GM23338 (cell line): ENCODE results near the gene BACH1. TPM values are rescaled to one million over a fixed set of nuclear protein-coding genes. Genes with fewer than 3 reads are reported as not detected.

ENCODE experiments used
- ATAC-seq: fragments of 200-7000 bp; cut with Tn5 transposase; 3 replicates; pipeline ENCODE4 v1.9.1; 2020
- DNase-seq: peaks from one replicate; pipeline ENCODE4 v3.0.0-alpha.2; 2015; ENCODE audit warnings: low spot score
- H2AFZ ChIP-seq: fragments of 200-600 bp; sonication (generic); 2 replicates; pipeline ENCODE4 v1.8.0; 2016; ENCODE audit warnings: antibody characterized with exemption, mild to moderate bottlenecking, moderate library complexity
- H3F3A ChIP-seq: fragments of 200-600 bp; sonication (generic); replicated peaks from 2 replicates; pipeline ENCODE4 v1.8.0; 2017; ENCODE audit warnings: antibody characterized with exemption, mixed run types, low read depth
- H3K27ac ChIP-seq: fragments of 200-600 bp; sonication (generic); 2 replicates; pipeline ENCODE4 v1.6.1; 2016; ENCODE audit warnings: low read depth
- H3K27me3 ChIP-seq: fragments of 200-600 bp; sonication (generic); 2 replicates; pipeline ENCODE4 v1.8.0; 2016; ENCODE audit warnings: mild to moderate bottlenecking, mixed run types, moderate library complexity; ENCODE audit not compliant: insufficient read depth
- H3K36me3 ChIP-seq: fragments of 200-600 bp; sonication (generic); 2 replicates; pipeline ENCODE4 v1.8.0; 2016; ENCODE audit warnings: mild to moderate bottlenecking; ENCODE audit not compliant: insufficient read depth
- H3K4me1 ChIP-seq: fragments of 200-600 bp; sonication (generic); 2 replicates; pipeline ENCODE4 v1.8.0; 2016; ENCODE audit warnings: mild to moderate bottlenecking, moderate library complexity; ENCODE audit not compliant: insufficient read depth
- H3K4me2 ChIP-seq: fragments of 200-600 bp; sonication (generic); 2 replicates; pipeline ENCODE4 v1.7.1; 2017; ENCODE audit warnings: mixed run types
- H3K4me3 ChIP-seq: fragments of 200-600 bp; sonication (generic); 2 replicates; pipeline ENCODE4 v1.6.1; 2016; ENCODE audit warnings: mixed run types
- H3K79me2 ChIP-seq: fragments of 200-600 bp; sonication (generic); replicated peaks from 2 replicates; pipeline ENCODE4 v1.8.0; 2017; ENCODE audit warnings: mild to moderate bottlenecking; ENCODE audit not compliant: insufficient read depth
- H3K9me2 ChIP-seq: fragments of 200-600 bp; sonication (generic); 2 replicates; pipeline ENCODE4 v1.8.0; 2017; ENCODE audit not compliant: insufficient read depth
- H4K20me1 ChIP-seq: fragments of 200-600 bp; sonication (generic); replicated peaks from 2 replicates; pipeline ENCODE4 v1.8.0; 2017; ENCODE audit warnings: mild to moderate bottlenecking; ENCODE audit not compliant: insufficient read depth
- H3K27ac Mint-ChIP-seq: 2 replicates; pipeline ENCODE4 v1.8.0; 2020; ENCODE audit warnings: inconsistent platforms, mild to moderate bottlenecking, moderate library complexity, mixed read lengths
- H3K27me3 Mint-ChIP-seq: 3 replicates; pipeline ENCODE4 v1.8.0; 2022; ENCODE audit warnings: low read depth, mild to moderate bottlenecking, moderate library complexity, mixed read lengths, inconsistent platforms; ENCODE audit not compliant: insufficient read depth, poor library complexity
- H3K36me3 Mint-ChIP-seq: 3 replicates; pipeline ENCODE4 v1.8.0; 2021; ENCODE audit warnings: low read depth, mild to moderate bottlenecking, inconsistent platforms, moderate library complexity, mixed read lengths
- H3K4me1 Mint-ChIP-seq: 3 replicates; pipeline ENCODE4 v1.8.0; 2020; ENCODE audit warnings: mild to moderate bottlenecking, inconsistent platforms, mixed read lengths
- H3K4me3 Mint-ChIP-seq: 3 replicates; pipeline ENCODE4 v1.8.0; 2021; ENCODE audit warnings: moderate library complexity, mild to moderate bottlenecking, inconsistent platforms, mixed read lengths
- H3K9me3 Mint-ChIP-seq: 3 replicates; pipeline ENCODE4 v1.8.0; 2020; ENCODE audit warnings: moderate library complexity, mild to moderate bottlenecking, inconsistent platforms, mixed read lengths
- CREB1 ChIP-seq: fragments of 250-450 bp; sonication (Bioruptor Pico); IDR thresholded peaks from 2 replicates; pipeline ENCODE4 v1.5.0; 2020; ENCODE audit warnings: low read depth, mild to moderate bottlenecking, moderate library complexity
- CTCF ChIP-seq, 2 experiments: fragments of 200-600 bp in 1 of 2; sonication (generic) in 1 of 2; conservative IDR thresholded peaks; 2 replicates each; pipeline versions ENCODE4 v1.5.1 to v1.6.1; 2016 to 2017; ENCODE audit warnings: antibody characterized with exemption in 2 of 2, low read depth in 2 of 2, mild to moderate bottlenecking in 2 of 2, moderate library complexity in 1 of 2
- ETS1 ChIP-seq: IDR thresholded peaks from 2 replicates; pipeline ENCODE4 v1.6.1; 2016; ENCODE audit warnings: antibody characterized with exemption
- EZH2 ChIP-seq: fragments of 200-600 bp; sonication (generic); IDR thresholded peaks from one replicate; pipeline ENCODE4 v1.8.0; 2017; ENCODE audit warnings: antibody characterized with exemption, mild to moderate bottlenecking, low read depth; ENCODE audit not compliant: unreplicated experiment
- EZH2phosphoT487 ChIP-seq: fragments of 200-600 bp; sonication (generic); IDR thresholded peaks from one replicate; pipeline ENCODE4 v1.8.1; 2018; ENCODE audit warnings: antibody characterized with exemption; ENCODE audit not compliant: unreplicated experiment
- JUNB ChIP-seq: IDR thresholded peaks from one replicate; pipeline ENCODE4 v1.6.1; 2016; ENCODE audit warnings: antibody characterized with exemption; ENCODE audit not compliant: unreplicated experiment
- NANOG ChIP-seq: IDR thresholded peaks from 2 replicates; pipeline ENCODE4 v1.6.1; 2016; ENCODE audit warnings: antibody characterized with exemption, borderline replicate concordance
- POLR2AphosphoS5 ChIP-seq: IDR thresholded peaks from 2 replicates; pipeline ENCODE4 v1.6.1; 2016; ENCODE audit warnings: antibody characterized with exemption, low read depth
- REST ChIP-seq: IDR thresholded peaks from one replicate; pipeline ENCODE4 v1.6.1; 2018; ENCODE audit warnings: antibody characterized with exemption; ENCODE audit not compliant: unreplicated experiment
- STAT1 ChIP-seq: IDR thresholded peaks from one replicate; pipeline ENCODE4 v1.6.1; 2016; ENCODE audit warnings: antibody characterized with exemption; ENCODE audit not compliant: unreplicated experiment
- ZNF114 ChIP-seq: fragments of 250-450 bp; sonication (Bioruptor Pico); IDR thresholded peaks from 2 replicates; pipeline ENCODE4 v1.5.0; 2020; ENCODE audit warnings: mild to moderate bottlenecking, moderate library complexity
- ZNF331 ChIP-seq: fragments of 250-450 bp; sonication (Bioruptor Pico); IDR thresholded peaks from 2 replicates; pipeline ENCODE4 v1.5.0; 2020; ENCODE audit warnings: low read depth, mild to moderate bottlenecking, moderate library complexity
- ZNF462 ChIP-seq: fragments of 250-450 bp; sonication (Bioruptor Pico); IDR thresholded peaks from 2 replicates; pipeline ENCODE4 v1.5.0; 2020; ENCODE audit warnings: mild to moderate bottlenecking, moderate library complexity
- polyA plus RNA-seq: library from polyadenylated mRNA; unstranded; fragments of >200 nt; fragmentation: Nextera tagmentation; extraction: Ambion mirVana; gene quantifications from 2 replicates; pipeline ENCODE4 v1.2.1, GENCODE V29; 2016
- total RNA-seq: library from RNA; depleted of rRNA; stranded (reverse); fragments of >200 nt; shearing (Covaris generic); gene quantifications from 2 replicates; pipeline ENCODE4 v1.2.3, GENCODE V29; 2014

Gene BACH1
- total and polyA plus RNA-seq, 2 experiments from 2014 or later, result 18.9 to 41.2 TPM

- Histone ChIP-seq H3K4me1 (peaks cover 11% of the 10 kb centered on the region), H3K27me3 (no peaks in the 10 kb centered on the region), H3K4me2 (no peak overlapping the region), H4K20me1 (peaks cover 37% of the 10 kb centered on the region), H3K9me2 (no peaks in the 10 kb centered on the region), H3F3A (no peaks in the 10 kb centered on the region), H3K79me2 (peaks cover 100% of the 10 kb centered on the region), H3K4me3 (no peak overlapping the region), H2AFZ (no peak overlapping the region), H3K36me3 (no peaks in the 10 kb centered on the region), H3K27ac (no peak overlapping the region)
- Mint-ChIP-seq H3K27ac (no peak overlapping the region), H3K27me3 (no peaks in the 10 kb centered on the region), H3K9me3 (no peaks in the 10 kb centered on the region), H3K4me1 (peaks cover 27% of the 10 kb centered on the region), H3K4me3 (no peak overlapping the region), H3K36me3 (peaks cover 4% of the 10 kb centered on the region; the same call in 2 of the 3 replicates)
- DNase-seq (no peak), ATAC-seq (no peak)
- TF ChIP-seq ZNF331 (CRISPR knock-in tag) (no peak), CREB1 (CRISPR knock-in tag) (no peak), STAT1 (no peak), ZNF114 (no peak), EZH2 (no peak), REST (no peak), CTCF (conservative IDR thresholded peaks at IDR 0.05; ENCODE audit: low read depth in 2 of 2) (no peak), POLR2AphosphoS5 (no peak), EZH2phosphoT487 (no peak), ETS1 (no peak), JUNB (no peak), NANOG (no peak), ZNF462 (CRISPR knock-in tag) (no peak)
Measured at GRCh38 chr21:29313662-29314408, 15.1 kb downstream of the BACH1 start.
